ENCODE measurements around the gene HBEGF.

HBEGF gene

DNA sequence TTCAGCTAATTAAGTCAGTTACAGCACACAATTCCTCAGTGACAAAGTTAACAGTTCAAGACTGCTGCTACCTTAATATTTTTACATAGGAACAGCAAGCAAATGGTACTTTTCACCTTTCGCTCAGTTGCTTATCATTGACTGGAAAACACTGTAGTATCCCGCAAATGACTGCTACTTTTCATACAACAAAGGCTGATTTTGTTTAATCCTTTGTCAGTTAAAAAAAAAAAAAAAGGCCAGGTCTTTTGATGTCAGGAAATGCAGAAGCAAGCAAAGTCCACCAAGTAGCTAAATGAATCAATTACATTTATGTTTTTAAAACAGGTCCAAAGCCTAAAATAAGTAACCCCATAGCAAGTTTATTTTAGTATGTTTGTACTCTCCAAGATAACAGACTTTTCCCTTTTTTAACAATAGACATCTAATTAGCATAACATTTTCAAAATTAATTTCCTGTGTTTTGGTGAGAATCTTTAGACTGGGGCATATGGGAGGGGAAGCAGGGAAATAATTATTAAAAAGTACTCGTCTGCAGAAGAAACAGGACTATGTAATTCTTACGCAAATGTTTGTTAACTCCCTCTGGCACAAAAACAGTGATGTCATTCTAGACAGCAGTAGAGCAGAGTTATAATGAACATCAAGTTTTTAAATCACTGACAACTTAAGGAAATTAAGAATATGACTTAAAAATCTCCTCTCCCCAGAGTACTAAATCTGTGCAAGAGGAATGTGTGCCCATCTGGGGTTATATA is 53.1 kb downstream of the HBEGF start:
- DNase-seq (ENCODE audit: low read depth in 1 of 2, low spot score in 1 of 2), result peak in 1 of 2 experiments; percentile 34
- H3K4me3 ChIP-seq (replicated peaks; ENCODE audit: insufficient read depth, low read length), result no peak overlapping the region
- no peak overlapping the region for H3K27ac ChIP-seq (replicated peaks)
- no peak for TF ChIP-seq GABPA (IDR thresholded peaks at IDR 0.05; ENCODE audit: low read depth)
- no peak for TF ChIP-seq POLR2AphosphoS5 (IDR thresholded peaks at IDR 0.05; ENCODE audit: low read depth)
- no peak for TF ChIP-seq SPI1 (IDR thresholded peaks at IDR 0.05; ENCODE audit: borderline replicate concordance, low read depth)
- TF ChIP-seq, protein P1, sequence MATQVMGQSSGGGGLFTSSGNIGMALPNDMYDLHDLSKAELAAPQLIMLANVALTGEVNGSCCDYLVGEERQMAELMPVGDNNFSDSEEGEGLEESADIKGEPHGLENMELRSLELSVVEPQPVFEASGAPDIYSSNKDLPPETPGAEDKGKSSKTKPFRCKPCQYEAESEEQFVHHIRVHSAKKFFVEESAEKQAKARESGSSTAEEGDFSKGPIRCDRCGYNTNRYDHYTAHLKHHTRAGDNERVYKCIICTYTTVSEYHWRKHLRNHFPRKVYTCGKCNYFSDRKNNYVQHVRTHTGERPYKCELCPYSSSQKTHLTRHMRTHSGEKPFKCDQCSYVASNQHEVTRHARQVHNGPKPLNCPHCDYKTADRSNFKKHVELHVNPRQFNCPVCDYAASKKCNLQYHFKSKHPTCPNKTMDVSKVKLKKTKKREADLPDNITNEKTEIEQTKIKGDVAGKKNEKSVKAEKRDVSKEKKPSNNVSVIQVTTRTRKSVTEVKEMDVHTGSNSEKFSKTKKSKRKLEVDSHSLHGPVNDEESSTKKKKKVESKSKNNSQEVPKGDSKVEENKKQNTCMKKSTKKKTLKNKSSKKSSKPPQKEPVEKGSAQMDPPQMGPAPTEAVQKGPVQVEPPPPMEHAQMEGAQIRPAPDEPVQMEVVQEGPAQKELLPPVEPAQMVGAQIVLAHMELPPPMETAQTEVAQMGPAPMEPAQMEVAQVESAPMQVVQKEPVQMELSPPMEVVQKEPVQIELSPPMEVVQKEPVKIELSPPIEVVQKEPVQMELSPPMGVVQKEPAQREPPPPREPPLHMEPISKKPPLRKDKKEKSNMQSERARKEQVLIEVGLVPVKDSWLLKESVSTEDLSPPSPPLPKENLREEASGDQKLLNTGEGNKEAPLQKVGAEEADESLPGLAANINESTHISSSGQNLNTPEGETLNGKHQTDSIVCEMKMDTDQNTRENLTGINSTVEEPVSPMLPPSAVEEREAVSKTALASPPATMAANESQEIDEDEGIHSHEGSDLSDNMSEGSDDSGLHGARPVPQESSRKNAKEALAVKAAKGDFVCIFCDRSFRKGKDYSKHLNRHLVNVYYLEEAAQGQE (IDR thresholded peaks at IDR 0.05; ENCODE audit: insufficient replicate concordance, low read depth), result no peak
- TF ChIP-seq, protein P2, sequence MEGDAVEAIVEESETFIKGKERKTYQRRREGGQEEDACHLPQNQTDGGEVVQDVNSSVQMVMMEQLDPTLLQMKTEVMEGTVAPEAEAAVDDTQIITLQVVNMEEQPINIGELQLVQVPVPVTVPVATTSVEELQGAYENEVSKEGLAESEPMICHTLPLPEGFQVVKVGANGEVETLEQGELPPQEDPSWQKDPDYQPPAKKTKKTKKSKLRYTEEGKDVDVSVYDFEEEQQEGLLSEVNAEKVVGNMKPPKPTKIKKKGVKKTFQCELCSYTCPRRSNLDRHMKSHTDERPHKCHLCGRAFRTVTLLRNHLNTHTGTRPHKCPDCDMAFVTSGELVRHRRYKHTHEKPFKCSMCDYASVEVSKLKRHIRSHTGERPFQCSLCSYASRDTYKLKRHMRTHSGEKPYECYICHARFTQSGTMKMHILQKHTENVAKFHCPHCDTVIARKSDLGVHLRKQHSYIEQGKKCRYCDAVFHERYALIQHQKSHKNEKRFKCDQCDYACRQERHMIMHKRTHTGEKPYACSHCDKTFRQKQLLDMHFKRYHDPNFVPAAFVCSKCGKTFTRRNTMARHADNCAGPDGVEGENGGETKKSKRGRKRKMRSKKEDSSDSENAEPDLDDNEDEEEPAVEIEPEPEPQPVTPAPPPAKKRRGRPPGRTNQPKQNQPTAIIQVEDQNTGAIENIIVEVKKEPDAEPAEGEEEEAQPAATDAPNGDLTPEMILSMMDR (IDR thresholded peaks at IDR 0.05; ENCODE audit: insufficient read depth, low read length), result no peak
- H3K27me3 ChIP-seq (ENCODE audit: insufficient read depth, poor library complexity, severe bottlenecking), result no peaks in the 10 kb centered on the region

DNA sequence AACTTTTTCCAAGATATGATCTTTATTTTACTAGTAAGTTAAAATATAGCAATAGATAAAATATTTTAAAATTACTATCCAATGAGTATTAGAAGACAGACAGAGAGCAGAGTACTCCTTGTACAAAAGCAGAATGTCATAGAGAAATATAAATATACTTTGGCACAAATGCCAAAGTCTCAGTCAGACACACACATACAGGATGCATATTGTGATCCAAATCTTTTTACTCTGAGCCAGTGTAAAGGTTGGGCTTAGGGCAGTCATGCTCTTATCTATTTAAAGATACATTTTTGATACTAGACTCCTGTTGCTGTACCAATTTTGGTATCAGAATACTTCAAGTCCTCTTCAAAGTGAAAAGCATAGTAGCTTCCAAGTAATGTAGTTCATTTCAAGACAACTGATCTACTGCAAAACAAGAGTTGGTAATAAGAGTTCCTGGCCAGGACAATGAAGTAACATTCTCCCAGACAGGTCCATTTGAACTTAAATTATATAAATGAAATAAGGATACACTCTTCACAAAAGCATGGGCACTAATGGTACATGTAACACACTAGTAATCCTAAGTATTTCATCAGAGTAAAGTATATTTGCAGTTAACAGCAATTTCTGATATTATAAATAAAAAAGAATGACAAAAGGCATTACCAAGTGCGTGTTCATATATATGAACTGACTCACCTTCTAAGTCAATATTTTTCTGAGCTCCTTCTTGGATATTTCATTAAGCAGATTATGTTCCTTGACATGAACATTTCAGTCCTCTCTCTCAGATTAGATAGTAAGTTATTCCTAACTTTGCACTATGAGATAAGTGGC is 54.0 kb downstream of the HBEGF start:
- no peak for TF ChIP-seq GABPA (IDR thresholded peaks at IDR 0.05; ENCODE audit: low read depth)
- TF ChIP-seq POLR2AphosphoS5 (IDR thresholded peaks at IDR 0.05; ENCODE audit: low read depth), result no peak
- TF ChIP-seq, protein P1 (IDR thresholded peaks at IDR 0.05; ENCODE audit: insufficient replicate concordance, low read depth), result no peak
- no peak for TF ChIP-seq SPI1 (IDR thresholded peaks at IDR 0.05; ENCODE audit: borderline replicate concordance, low read depth)
- TF ChIP-seq, protein P2 (IDR thresholded peaks at IDR 0.05; ENCODE audit: insufficient read depth, low read length), result no peak
- DNase-seq (ENCODE audit: low read depth in 1 of 2, low spot score in 1 of 2), result no peak
- Histone ChIP-seq H3K27me3 (ENCODE audit: insufficient read depth, poor library complexity, severe bottlenecking) (no peaks in the 10 kb centered on the region), H3K27ac (replicated peaks) (no peak overlapping the region), H3K4me3 (replicated peaks; ENCODE audit: insufficient read depth, low read length) (no peak overlapping the region)

DNA sequence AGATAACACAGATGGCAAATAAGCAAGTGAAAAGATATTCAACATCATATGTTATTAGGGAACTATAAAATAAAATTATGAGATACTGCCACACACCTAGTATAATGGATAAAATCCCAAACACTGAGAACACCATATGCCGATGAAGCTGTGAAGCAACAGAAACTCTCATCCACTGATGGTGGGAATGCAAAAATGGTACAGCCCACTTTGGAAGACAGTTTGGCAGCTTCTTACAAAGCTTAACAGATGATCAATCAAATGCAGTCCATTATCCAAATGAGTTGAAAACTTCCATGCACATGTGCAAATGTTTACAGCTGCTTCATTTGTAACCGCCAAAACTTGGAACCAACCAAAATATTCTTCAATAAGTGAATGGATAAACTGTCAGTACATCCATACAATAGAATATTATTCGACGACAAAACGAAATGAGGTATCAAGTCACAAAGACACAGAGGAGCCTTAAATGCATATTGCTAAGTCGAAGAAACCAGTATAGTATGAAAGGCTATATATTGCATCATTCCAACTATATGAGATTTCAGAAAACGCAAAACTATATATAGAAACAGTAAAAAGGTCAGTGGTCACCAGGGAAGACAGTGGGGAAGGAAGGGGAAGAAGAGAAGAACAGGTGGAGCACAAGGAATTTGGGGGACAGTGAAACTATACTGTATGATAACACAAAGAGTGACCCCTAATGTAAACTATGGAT is 58.4 kb downstream of the HBEGF start:
- Histone ChIP-seq H3K27ac (replicated peaks) (no peak overlapping the region), H3K27me3 (ENCODE audit: insufficient read depth, poor library complexity, severe bottlenecking) (no peaks in the 10 kb centered on the region), H3K4me3 (replicated peaks; ENCODE audit: insufficient read depth, low read length) (no peak overlapping the region)
- TF ChIP-seq, protein P1 (IDR thresholded peaks at IDR 0.05; ENCODE audit: insufficient replicate concordance, low read depth), result no peak
- no peak for TF ChIP-seq SPI1 (IDR thresholded peaks at IDR 0.05; ENCODE audit: borderline replicate concordance, low read depth)
- TF ChIP-seq, protein P2 (IDR thresholded peaks at IDR 0.05; ENCODE audit: insufficient read depth, low read length), result no peak
- TF ChIP-seq POLR2AphosphoS5 (IDR thresholded peaks at IDR 0.05; ENCODE audit: low read depth), result no peak
- DNase-seq (ENCODE audit: low read depth in 1 of 2, low spot score in 1 of 2), result no peak

Data from HL-60 (cell line).